ENCODE data around the gene NELFB. TPM values are rescaled to one million over a fixed set of nuclear protein-coding genes. Genes with fewer than 3 reads are reported as not detected.

The NELFB gene
- total and polyA plus RNA-seq, 5 donors = 33.8 to 38.6 (median 35.6) TPM

- intact Hi-C loops (cut with DNase I) = loop anchor here in 3 of 4 donors (5.0 kb wide), 1 partner anchor 103 kb away; no protein-coding TSS in a partner anchor
These were observed 30.1 kb upstream of the NELFB start, which contains the start of gene CYSRT1 for GRCh38 chr9:137224830-137225694. Gene CYSRT1, plus strand, starts transcription at chr9:137225174. Its CDS starts 448 bp downstream, at chr9:137225622.

GRCh38 chr9:137225699-137226331, 29.3 kb upstream of the NELFB start:
- ATAC-seq (no peak), DNase-seq (peak in 2 of 3 donors; percentile 17 to 58)
- Histone ChIP-seq H3K4me3 (ENCODE audit: low read length) (no peak overlapping the region), H3K27ac (ENCODE audit: low read length) (no peak overlapping the region), H3K4me1 (ENCODE audit: control insufficient read depth, insufficient read depth, low read length) (peaks cover 5% of the 10 kb centered on the region), H3K27me3 (ENCODE audit: control insufficient read depth, insufficient read depth) (no peaks in the 10 kb centered on the region), H3K9me3 (ENCODE audit: control insufficient read depth, low read length) (no peaks in the 10 kb centered on the region)
- 80% methylated on average over 21 of the region's 21 CpGs for WGBS
- intact Hi-C loops (cut with DNase I) = loop anchor here in 3 of 4 donors (5.0 kb wide), 1 partner anchor 104 kb away; no protein-coding TSS in a partner anchor

More at GRCh38 chr9:137224830-137225694, 30.1 kb upstream of the NELFB start, which contains the start of gene CYSRT1:
- Histone ChIP-seq H3K4me3 (ENCODE audit: low read length) (peak within 1 kb of the TSS; percentile 61), H3K4me1 (ENCODE audit: control insufficient read depth, insufficient read depth, low read length) (peaks cover 5% of the 10 kb centered on the region), H3K27me3 (ENCODE audit: control insufficient read depth, insufficient read depth) (no peaks in the 10 kb centered on the region), H3K9me3 (ENCODE audit: control insufficient read depth, low read length) (no peaks in the 10 kb centered on the region), H3K27ac (ENCODE audit: low read length) (no peak within 1 kb of the TSS)
- ATAC-seq = no peak
- WGBS = 55% methylated on average over 23 of the region's 23 CpGs
- peak in 2 of 3 donors; percentile 30 to 66 for DNase-seq

GRCh38 chr9:137226338-137227053, 28.6 kb upstream of the NELFB start:
- H3K27me3 ChIP-seq (ENCODE audit: control insufficient read depth, insufficient read depth) = no peaks in the 10 kb centered on the region
- no peaks in the 10 kb centered on the region for H3K9me3 ChIP-seq (ENCODE audit: control insufficient read depth, low read length)
- DNase-seq (no peak), ATAC-seq (no peak)
- WGBS = 67% methylated on average over 18 of the region's 18 CpGs
- intact Hi-C loops (cut with DNase I) = loop anchor here in 3 of 4 donors (5.0 kb wide), 1 partner anchor 104 kb away; no protein-coding TSS in a partner anchor
- H3K4me1 ChIP-seq (ENCODE audit: control insufficient read depth, insufficient read depth, low read length) = peaks cover 5% of the 10 kb centered on the region
- no peak overlapping the region for H3K4me3 ChIP-seq (ENCODE audit: low read length)
- H3K27ac ChIP-seq (ENCODE audit: low read length) = no peak overlapping the region

- no peak within 1 kb of the TSS for H3K4me3 ChIP-seq (ENCODE audit: low read length)
- DNase-seq = peak; percentile 77 to 89 (median 89)
- H3K27ac ChIP-seq (ENCODE audit: low read length) = no peak within 1 kb of the TSS
- intact Hi-C loops (cut with DNase I) = loop anchor here in 3 of 4 donors (5.0 kb wide), 1 partner anchor 105 kb away; no protein-coding TSS in a partner anchor
- ATAC-seq = peak; percentile 8 to 28
- 36% methylated on average over 25 of the region's 25 CpGs for WGBS
- no peaks in the 10 kb centered on the region for H3K27me3 ChIP-seq (ENCODE audit: control insufficient read depth, insufficient read depth)
- H3K9me3 ChIP-seq (ENCODE audit: control insufficient read depth, low read length) = no peaks in the 10 kb centered on the region
- peaks cover 5% of the 10 kb centered on the region for H3K4me1 ChIP-seq (ENCODE audit: control insufficient read depth, insufficient read depth, low read length)
These were observed 27.9 kb upstream of the NELFB start, which contains the start of gene RNF224 for GRCh38 chr9:137227054-137227852. Gene RNF224, plus strand, starts transcription at chr9:137227502. Its CDS starts 834 bp downstream, at chr9:137228336.

GRCh38 chr9:137227853-137228505, 27.1 kb upstream of the NELFB start:
- intact Hi-C loops (cut with DNase I) = loop anchor here in 3 of 4 donors (5.0 kb wide), 1 partner anchor 106 kb away; no protein-coding TSS in a partner anchor
- Histone ChIP-seq H3K4me3 (ENCODE audit: low read length) (no peak overlapping the region), H3K27ac (ENCODE audit: low read length) (no peak overlapping the region), H3K4me1 (ENCODE audit: control insufficient read depth, insufficient read depth, low read length) (no peaks in the 10 kb centered on the region), H3K9me3 (ENCODE audit: control insufficient read depth, low read length) (no peaks in the 10 kb centered on the region), H3K27me3 (ENCODE audit: control insufficient read depth, insufficient read depth) (no peaks in the 10 kb centered on the region)
- WGBS = 35% methylated on average over 18 of the region's 18 CpGs
- ATAC-seq = no peak
- peak in 1 of 3 donors; percentile 62 for DNase-seq

GRCh38 chr9:137228506-137228967, 26.6 kb upstream of the NELFB start:
- no peaks in the 10 kb centered on the region for H3K27me3 ChIP-seq (ENCODE audit: control insufficient read depth, insufficient read depth)
- intact Hi-C loops (cut with DNase I) = loop anchor here in 3 of 4 donors (5.0 kb wide), 1 partner anchor 106 kb away; no protein-coding TSS in a partner anchor
- WGBS = 62% methylated on average over 29 of the region's 29 CpGs

GRCh38 chr9:137228968-137229896, 25.9 kb upstream of the NELFB start:
- ATAC-seq (no peak), DNase-seq (peak in 1 of 3 donors; percentile 51)
- Histone ChIP-seq H3K9me3 (ENCODE audit: control insufficient read depth, low read length) (no peaks in the 10 kb centered on the region), H3K27me3 (ENCODE audit: control insufficient read depth, insufficient read depth) (no peaks in the 10 kb centered on the region), H3K4me1 (ENCODE audit: control insufficient read depth, insufficient read depth, low read length) (no peaks in the 10 kb centered on the region), H3K27ac (ENCODE audit: low read length) (no peak overlapping the region), H3K4me3 (ENCODE audit: low read length) (no peak overlapping the region)
- intact Hi-C loops (cut with DNase I) = loop anchor here in 3 of 4 donors (5.0 kb wide), 1 partner anchor 107 kb away; no protein-coding TSS in a partner anchor
- 60% methylated on average over 27 of the region's 27 CpGs for WGBS

More at GRCh38 chr9:137228506-137228967, 26.6 kb upstream of the NELFB start:
- Histone ChIP-seq H3K27ac (ENCODE audit: low read length) (no peak overlapping the region), H3K4me1 (ENCODE audit: control insufficient read depth, insufficient read depth, low read length) (no peaks in the 10 kb centered on the region), H3K4me3 (ENCODE audit: low read length) (no peak overlapping the region), H3K9me3 (ENCODE audit: control insufficient read depth, low read length) (no peaks in the 10 kb centered on the region)
- peak in 1 of 3 donors; percentile 58 for DNase-seq
- ATAC-seq = no peak

GRCh38 chr9:137229903-137230704, 25.0 kb upstream of the NELFB start:
- no peaks in the 10 kb centered on the region for H3K27me3 ChIP-seq (ENCODE audit: control insufficient read depth, insufficient read depth)
- DNase-seq (peak in 1 of 3 donors; percentile 46), ATAC-seq (no peak)
- H3K4me1 ChIP-seq (ENCODE audit: control insufficient read depth, insufficient read depth, low read length) = no peaks in the 10 kb centered on the region
- H3K27ac ChIP-seq (ENCODE audit: low read length) = no peak overlapping the region
- H3K4me3 ChIP-seq (ENCODE audit: low read length) = no peak overlapping the region
- intact Hi-C loops (cut with DNase I) = loop anchor here in 3 of 4 donors (5.0 kb wide), 1 partner anchor 108 kb away; no protein-coding TSS in a partner anchor
- WGBS = 61% methylated on average over 31 of the region's 31 CpGs
- H3K9me3 ChIP-seq (ENCODE audit: control insufficient read depth, low read length) = no peaks in the 10 kb centered on the region
